ENCODE measurements around the gene SHISA9. TPM values are rescaled to one million over a fixed set of nuclear protein-coding genes. Genes with fewer than 3 reads are reported as not detected.

Gene SHISA9
- total and polyA plus RNA-seq, 2 donors, result 0.05 to 0.07 TPM

DNA sequence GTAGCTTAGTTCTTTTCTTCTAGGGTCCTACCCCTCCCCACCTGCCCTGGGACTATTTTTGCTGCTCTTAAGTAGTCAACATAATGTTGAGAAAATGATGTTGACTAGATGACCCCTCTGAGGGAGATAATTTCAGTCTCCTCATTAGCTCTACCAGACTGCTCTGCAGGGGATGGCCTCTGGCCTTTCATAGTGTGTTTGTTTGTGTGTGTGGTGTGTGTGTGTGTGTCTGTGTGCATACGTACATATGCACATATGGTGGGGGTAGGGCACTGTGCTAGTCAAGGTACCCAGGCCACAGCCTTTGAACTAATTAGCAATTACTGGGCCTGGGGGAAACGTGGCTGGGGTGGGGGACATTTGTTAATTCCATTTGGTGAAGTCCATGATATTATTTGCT lies 254.0 kb downstream of the SHISA9 start:
- 47% methylated on average over 2 of the region's 2 CpGs for WGBS
- Histone ChIP-seq H3K4me1 (ENCODE audit: control insufficient read depth in 2 of 2, insufficient read depth in 2 of 2, low read length in 2 of 2) (no peaks in the 10 kb centered on the region), H3K9me3 (ENCODE audit: control insufficient read depth in 2 of 2, insufficient read depth in 1 of 2, low read length in 1 of 2) (no peaks in the 10 kb centered on the region), H3K36me3 (ENCODE audit: control insufficient read depth in 2 of 2, insufficient read depth in 2 of 2, low read length in 1 of 2) (no peaks in the 10 kb centered on the region), H3K4me3 (ENCODE audit: low read length in 2 of 2) (no peak overlapping the region), H3K27ac (ENCODE audit: low read depth in 1 of 2, low read length in 1 of 2) (no peak overlapping the region), H3K27me3 (ENCODE audit: control insufficient read depth in 2 of 2, insufficient read depth in 1 of 2, low read length in 1 of 2) (no peaks in the 10 kb centered on the region)
- DNase-seq (ENCODE audit: low read depth in 6 of 9, low spot score in 9 of 9), result no peak

GRCh38 chr16:13155780-13156179 lies 254.4 kb downstream of the SHISA9 start:
- H3K27ac ChIP-seq (ENCODE audit: low read depth in 1 of 2, low read length in 1 of 2), result no peak overlapping the region
- H3K4me1 ChIP-seq (ENCODE audit: control insufficient read depth in 2 of 2, insufficient read depth in 2 of 2, low read length in 2 of 2), result no peaks in the 10 kb centered on the region
- no peak for DNase-seq (ENCODE audit: low read depth in 6 of 9, low spot score in 9 of 9)
- H3K27me3 ChIP-seq (ENCODE audit: control insufficient read depth in 2 of 2, insufficient read depth in 1 of 2, low read length in 1 of 2), result no peaks in the 10 kb centered on the region
- 68% methylated on average over 3 of the region's 3 CpGs for WGBS
- no peak overlapping the region for H3K4me3 ChIP-seq (ENCODE audit: low read length in 2 of 2)
- H3K36me3 ChIP-seq (ENCODE audit: control insufficient read depth in 2 of 2, insufficient read depth in 2 of 2, low read length in 1 of 2), result no peaks in the 10 kb centered on the region
- H3K9me3 ChIP-seq (ENCODE audit: control insufficient read depth in 2 of 2, insufficient read depth in 1 of 2, low read length in 1 of 2), result no peaks in the 10 kb centered on the region

DNA sequence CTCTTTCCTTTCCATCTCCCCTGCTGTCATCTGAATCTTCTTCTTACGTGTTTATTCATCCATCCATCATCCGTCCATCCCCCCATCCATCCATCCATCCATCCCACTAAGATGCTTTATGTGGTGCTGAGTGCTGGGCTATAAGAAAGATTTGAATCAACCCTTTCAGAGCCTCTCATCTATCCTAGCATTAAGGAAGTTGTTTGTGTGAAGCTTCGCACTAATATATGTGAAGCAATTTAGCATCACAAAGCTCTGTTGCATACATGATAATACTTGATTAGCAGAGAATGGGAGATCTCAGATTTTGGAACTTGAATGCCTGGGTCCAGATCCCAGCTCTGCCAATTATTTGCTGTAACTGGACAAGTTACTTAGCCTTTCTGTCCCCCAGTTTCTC lies 255.7 kb downstream of the SHISA9 start:
- no peaks in the 10 kb centered on the region for H3K4me1 ChIP-seq (ENCODE audit: control insufficient read depth in 2 of 2, insufficient read depth in 2 of 2, low read length in 2 of 2)
- no peaks in the 10 kb centered on the region for H3K36me3 ChIP-seq (ENCODE audit: control insufficient read depth in 2 of 2, insufficient read depth in 2 of 2, low read length in 1 of 2)
- H3K4me3 ChIP-seq (ENCODE audit: low read length in 2 of 2), result no peak overlapping the region
- WGBS, result 72% methylated on average over 3 of the region's 3 CpGs
- no peak overlapping the region for H3K27ac ChIP-seq (ENCODE audit: low read depth in 1 of 2, low read length in 1 of 2)
- H3K27me3 ChIP-seq (ENCODE audit: control insufficient read depth in 2 of 2, insufficient read depth in 1 of 2, low read length in 1 of 2), result no peaks in the 10 kb centered on the region
- no peak for DNase-seq (ENCODE audit: low read depth in 6 of 9, low spot score in 9 of 9)
- H3K9me3 ChIP-seq (ENCODE audit: control insufficient read depth in 2 of 2, insufficient read depth in 1 of 2, low read length in 1 of 2), result no peaks in the 10 kb centered on the region

DNA sequence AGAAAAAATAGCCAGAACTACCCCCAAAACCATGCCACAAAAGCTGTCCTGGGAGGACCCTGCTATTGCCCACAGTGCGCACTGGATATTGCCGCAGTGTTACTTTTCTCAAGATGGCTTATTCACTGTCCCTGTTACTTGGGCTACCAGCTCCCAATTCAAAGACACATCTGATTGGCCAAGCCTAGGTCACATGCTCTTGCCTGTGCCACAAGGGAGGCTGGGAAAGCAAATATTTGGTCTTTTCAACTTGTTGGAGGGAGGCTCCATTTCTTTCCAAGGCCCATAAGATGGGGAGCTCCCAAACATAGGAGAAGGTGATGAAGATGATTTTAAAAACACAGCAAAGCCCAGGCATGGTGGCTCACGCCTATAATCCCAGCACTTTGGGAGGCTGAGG lies 257.0 kb downstream of the SHISA9 start:
- WGBS, result 95% methylated on average over 3 of the region's 3 CpGs
- H3K4me3 ChIP-seq (ENCODE audit: low read length in 2 of 2), result no peak overlapping the region
- H3K27ac ChIP-seq (ENCODE audit: low read depth in 1 of 2, low read length in 1 of 2), result no peak overlapping the region
- DNase-seq (ENCODE audit: low read depth in 6 of 9, low spot score in 9 of 9), result no peak
- H3K36me3 ChIP-seq (ENCODE audit: control insufficient read depth in 2 of 2, insufficient read depth in 2 of 2, low read length in 1 of 2), result no peaks in the 10 kb centered on the region
- no peaks in the 10 kb centered on the region for H3K4me1 ChIP-seq (ENCODE audit: control insufficient read depth in 2 of 2, insufficient read depth in 2 of 2, low read length in 2 of 2)
- H3K27me3 ChIP-seq (ENCODE audit: control insufficient read depth in 2 of 2, insufficient read depth in 1 of 2, low read length in 1 of 2), result no peaks in the 10 kb centered on the region
- no peaks in the 10 kb centered on the region for H3K9me3 ChIP-seq (ENCODE audit: control insufficient read depth in 2 of 2, insufficient read depth in 1 of 2, low read length in 1 of 2)

DNA sequence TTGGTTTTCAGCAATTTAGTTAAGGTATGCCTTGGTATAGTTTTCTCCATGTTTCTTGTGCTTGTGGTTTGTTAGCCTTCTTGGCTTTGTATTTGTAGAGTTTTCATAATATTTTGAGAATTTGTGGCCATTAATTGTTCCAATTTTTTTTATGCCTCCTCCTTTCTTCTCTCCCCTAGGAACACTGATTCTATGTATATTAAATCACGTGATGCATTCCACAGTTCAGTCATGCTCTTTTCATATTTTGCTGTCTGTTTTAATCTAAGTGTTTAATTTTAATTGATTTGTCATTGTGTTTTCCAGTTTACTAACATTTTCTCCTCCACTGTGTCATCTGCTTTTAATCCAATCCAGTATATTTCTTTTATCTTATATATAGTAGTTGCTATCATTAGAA lies 263.6 kb downstream of the SHISA9 start:
- WGBS, result 91% methylated on average over 1 of the region's 1 CpG

GRCh38 chr16:13168091-13168572 lies 266.7 kb downstream of the SHISA9 start:
- DNase-seq (ENCODE audit: low read depth in 6 of 9, low spot score in 9 of 9), result no peak

More for the DNA sequence above, 263.6 kb downstream of the SHISA9 start:
- Histone ChIP-seq H3K27me3 (ENCODE audit: control insufficient read depth in 2 of 2, insufficient read depth in 1 of 2, low read length in 1 of 2) (no peaks in the 10 kb centered on the region), H3K4me1 (ENCODE audit: control insufficient read depth in 2 of 2, insufficient read depth in 2 of 2, low read length in 2 of 2) (no peaks in the 10 kb centered on the region), H3K27ac (ENCODE audit: low read depth in 1 of 2, low read length in 1 of 2) (no peak overlapping the region), H3K36me3 (ENCODE audit: control insufficient read depth in 2 of 2, insufficient read depth in 2 of 2, low read length in 1 of 2) (no peaks in the 10 kb centered on the region), H3K4me3 (ENCODE audit: low read length in 2 of 2) (no peak overlapping the region), H3K9me3 (ENCODE audit: control insufficient read depth in 2 of 2, insufficient read depth in 1 of 2, low read length in 1 of 2) (no peaks in the 10 kb centered on the region)
- no peak for DNase-seq (ENCODE audit: low read depth in 6 of 9, low spot score in 9 of 9)

DNA sequence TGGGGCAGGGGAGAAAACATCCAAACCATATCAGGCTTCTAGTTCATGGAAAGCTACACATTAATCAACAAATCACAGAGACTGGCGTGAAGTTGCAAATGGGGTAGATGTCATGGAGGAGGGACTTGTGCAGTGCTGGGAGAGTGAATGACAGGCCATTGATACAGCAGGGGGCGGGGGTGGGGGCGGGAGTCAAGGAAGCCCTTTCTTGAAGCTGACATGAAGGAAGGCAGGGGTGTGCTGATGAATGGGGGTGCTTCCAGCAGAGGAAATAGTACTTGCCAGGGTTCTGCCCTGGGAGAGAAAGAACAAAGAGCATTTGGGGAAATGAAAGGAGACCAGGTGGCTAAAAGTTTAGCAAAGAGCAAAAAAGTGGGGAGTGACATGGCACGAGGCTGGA lies 269.9 kb downstream of the SHISA9 start:
- H3K4me3 ChIP-seq (ENCODE audit: low read length in 2 of 2), result no peak overlapping the region
- H3K9me3 ChIP-seq (ENCODE audit: control insufficient read depth in 2 of 2, insufficient read depth in 1 of 2, low read length in 1 of 2), result no peaks in the 10 kb centered on the region
- H3K4me1 ChIP-seq (ENCODE audit: control insufficient read depth in 2 of 2, insufficient read depth in 2 of 2, low read length in 2 of 2), result no peaks in the 10 kb centered on the region
- 49% methylated on average over 4 of the region's 4 CpGs for WGBS
- no peak for DNase-seq (ENCODE audit: low read depth in 6 of 9, low spot score in 9 of 9)
- H3K27me3 ChIP-seq (ENCODE audit: control insufficient read depth in 2 of 2, insufficient read depth in 1 of 2, low read length in 1 of 2), result no peaks in the 10 kb centered on the region
- no peak overlapping the region for H3K27ac ChIP-seq (ENCODE audit: low read depth in 1 of 2, low read length in 1 of 2)
- H3K36me3 ChIP-seq (ENCODE audit: control insufficient read depth in 2 of 2, insufficient read depth in 2 of 2, low read length in 1 of 2), result no peaks in the 10 kb centered on the region

More at GRCh38 chr16:13168091-13168572, 266.7 kb downstream of the SHISA9 start:
- no peaks in the 10 kb centered on the region for H3K9me3 ChIP-seq (ENCODE audit: control insufficient read depth in 2 of 2, insufficient read depth in 1 of 2, low read length in 1 of 2)
- 76% methylated on average over 4 of the region's 4 CpGs for WGBS
- H3K27me3 ChIP-seq (ENCODE audit: control insufficient read depth in 2 of 2, insufficient read depth in 1 of 2, low read length in 1 of 2), result no peaks in the 10 kb centered on the region
- H3K4me3 ChIP-seq (ENCODE audit: low read length in 2 of 2), result no peak overlapping the region
- H3K4me1 ChIP-seq (ENCODE audit: control insufficient read depth in 2 of 2, insufficient read depth in 2 of 2, low read length in 2 of 2), result no peaks in the 10 kb centered on the region
- no peaks in the 10 kb centered on the region for H3K36me3 ChIP-seq (ENCODE audit: control insufficient read depth in 2 of 2, insufficient read depth in 2 of 2, low read length in 1 of 2)
- no peak overlapping the region for H3K27ac ChIP-seq (ENCODE audit: low read depth in 1 of 2, low read length in 1 of 2)

GRCh38 chr16:13176711-13177110 lies 275.3 kb downstream of the SHISA9 start:
- Histone ChIP-seq H3K27ac (ENCODE audit: low read depth in 1 of 2, low read length in 1 of 2) (no peak overlapping the region), H3K4me3 (ENCODE audit: low read length in 2 of 2) (no peak overlapping the region), H3K9me3 (ENCODE audit: control insufficient read depth in 2 of 2, insufficient read depth in 1 of 2, low read length in 1 of 2) (no peaks in the 10 kb centered on the region), H3K4me1 (ENCODE audit: control insufficient read depth in 2 of 2, insufficient read depth in 2 of 2, low read length in 2 of 2) (no peaks in the 10 kb centered on the region), H3K27me3 (ENCODE audit: control insufficient read depth in 2 of 2, insufficient read depth in 1 of 2, low read length in 1 of 2) (no peaks in the 10 kb centered on the region), H3K36me3 (ENCODE audit: control insufficient read depth in 2 of 2, insufficient read depth in 2 of 2, low read length in 1 of 2) (no peaks in the 10 kb centered on the region)
- DNase-seq (ENCODE audit: low read depth in 6 of 9, low spot score in 9 of 9), result no peak
- 71% methylated on average over 3 of the region's 3 CpGs for WGBS

DNA sequence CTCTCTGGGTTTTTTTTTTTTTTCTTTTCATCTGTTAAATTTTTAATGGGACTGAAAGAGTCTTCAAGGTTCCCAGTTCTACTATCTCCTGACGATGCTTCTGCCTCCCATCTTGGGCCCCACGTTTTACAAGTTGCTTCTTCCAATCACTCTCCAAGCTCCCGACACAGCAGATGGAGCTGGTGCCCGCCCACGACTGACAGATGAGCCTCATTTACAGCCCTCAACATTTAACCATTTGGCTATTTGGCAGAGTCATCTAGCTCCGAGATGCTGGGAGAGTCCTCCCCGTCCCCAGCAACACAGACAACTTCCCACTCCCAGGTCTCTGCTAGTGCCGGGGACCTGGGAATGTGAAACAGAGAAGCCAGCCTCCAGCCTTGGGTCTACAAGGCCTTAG lies 276.9 kb downstream of the SHISA9 start:
- H3K9me3 ChIP-seq (ENCODE audit: control insufficient read depth in 2 of 2, insufficient read depth in 1 of 2, low read length in 1 of 2), result no peaks in the 10 kb centered on the region
- H3K4me1 ChIP-seq (ENCODE audit: control insufficient read depth in 2 of 2, insufficient read depth in 2 of 2, low read length in 2 of 2), result no peaks in the 10 kb centered on the region
- H3K36me3 ChIP-seq (ENCODE audit: control insufficient read depth in 2 of 2, insufficient read depth in 2 of 2, low read length in 1 of 2), result no peaks in the 10 kb centered on the region
- DNase-seq (ENCODE audit: low read depth in 6 of 9, low spot score in 9 of 9), result no peak
- no peak overlapping the region for H3K27ac ChIP-seq (ENCODE audit: low read depth in 1 of 2, low read length in 1 of 2)
- no peaks in the 10 kb centered on the region for H3K27me3 ChIP-seq (ENCODE audit: control insufficient read depth in 2 of 2, insufficient read depth in 1 of 2, low read length in 1 of 2)
- no peak overlapping the region for H3K4me3 ChIP-seq (ENCODE audit: low read length in 2 of 2)
- WGBS, result 21% methylated on average over 8 of the region's 8 CpGs

GRCh38 chr16:13181432-13181831 lies 280.0 kb downstream of the SHISA9 start:
- 80% methylated on average over 3 of the region's 3 CpGs for WGBS
- Histone ChIP-seq H3K27ac (ENCODE audit: low read depth in 1 of 2, low read length in 1 of 2) (no peak overlapping the region), H3K9me3 (ENCODE audit: control insufficient read depth in 2 of 2, insufficient read depth in 1 of 2, low read length in 1 of 2) (no peaks in the 10 kb centered on the region), H3K4me3 (ENCODE audit: low read length in 2 of 2) (no peak overlapping the region), H3K4me1 (ENCODE audit: control insufficient read depth in 2 of 2, insufficient read depth in 2 of 2, low read length in 2 of 2) (no peaks in the 10 kb centered on the region), H3K36me3 (ENCODE audit: control insufficient read depth in 2 of 2, insufficient read depth in 2 of 2, low read length in 1 of 2) (no peaks in the 10 kb centered on the region), H3K27me3 (ENCODE audit: control insufficient read depth in 2 of 2, insufficient read depth in 1 of 2, low read length in 1 of 2) (no peaks in the 10 kb centered on the region)
- no peak for DNase-seq (ENCODE audit: low read depth in 6 of 9, low spot score in 9 of 9)

Measured in thymus (tissue), 11 donors.